SW 1271 (cell line): ENCODE measurements around the gene OBSCN.

Source experiments
- DNase-seq, 2 experiments: peaks; one replicate each; lab custom pipeline; 2025; lab: John Stamatoyannopoulos, UW

OBSCN gene

DNA sequence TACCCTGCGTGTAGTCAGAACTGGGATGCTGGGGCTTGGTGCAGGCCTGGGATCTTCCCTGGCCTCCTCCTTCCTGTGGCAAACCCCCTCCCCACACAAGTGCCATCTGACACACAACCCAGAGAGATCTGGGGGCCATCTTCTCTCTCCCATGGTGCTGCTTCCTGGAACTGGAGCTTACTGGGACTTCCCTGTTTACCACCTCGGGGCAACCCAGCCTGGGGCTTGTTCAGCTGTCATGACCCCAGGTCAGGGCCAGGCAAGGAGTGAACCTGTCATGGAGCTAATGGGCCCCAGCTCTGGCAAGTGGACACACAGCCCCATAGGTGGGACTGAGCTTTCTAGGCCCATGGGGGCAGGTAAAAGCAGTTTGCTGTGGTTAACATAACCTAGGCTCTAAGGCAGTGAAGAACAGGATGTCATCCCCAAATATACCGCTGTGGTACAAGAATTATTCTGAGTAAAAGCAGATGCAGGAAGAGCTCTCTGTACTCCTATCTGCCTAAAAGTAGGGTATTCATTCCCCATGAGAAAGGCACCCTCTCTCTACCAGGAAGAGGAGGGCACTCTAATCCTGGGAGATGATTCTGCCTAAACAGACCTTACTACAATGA, 196.4 kb downstream of the OBSCN start:
- DNase-seq = no peak

- DNase-seq = no peak
Measured at GRCh38 chr1:228405200-228405978, 197.5 kb downstream of the OBSCN start.

GRCh38 chr1:228405979-228406228, 198.1 kb downstream of the OBSCN start:
- no peak for DNase-seq

DNA sequence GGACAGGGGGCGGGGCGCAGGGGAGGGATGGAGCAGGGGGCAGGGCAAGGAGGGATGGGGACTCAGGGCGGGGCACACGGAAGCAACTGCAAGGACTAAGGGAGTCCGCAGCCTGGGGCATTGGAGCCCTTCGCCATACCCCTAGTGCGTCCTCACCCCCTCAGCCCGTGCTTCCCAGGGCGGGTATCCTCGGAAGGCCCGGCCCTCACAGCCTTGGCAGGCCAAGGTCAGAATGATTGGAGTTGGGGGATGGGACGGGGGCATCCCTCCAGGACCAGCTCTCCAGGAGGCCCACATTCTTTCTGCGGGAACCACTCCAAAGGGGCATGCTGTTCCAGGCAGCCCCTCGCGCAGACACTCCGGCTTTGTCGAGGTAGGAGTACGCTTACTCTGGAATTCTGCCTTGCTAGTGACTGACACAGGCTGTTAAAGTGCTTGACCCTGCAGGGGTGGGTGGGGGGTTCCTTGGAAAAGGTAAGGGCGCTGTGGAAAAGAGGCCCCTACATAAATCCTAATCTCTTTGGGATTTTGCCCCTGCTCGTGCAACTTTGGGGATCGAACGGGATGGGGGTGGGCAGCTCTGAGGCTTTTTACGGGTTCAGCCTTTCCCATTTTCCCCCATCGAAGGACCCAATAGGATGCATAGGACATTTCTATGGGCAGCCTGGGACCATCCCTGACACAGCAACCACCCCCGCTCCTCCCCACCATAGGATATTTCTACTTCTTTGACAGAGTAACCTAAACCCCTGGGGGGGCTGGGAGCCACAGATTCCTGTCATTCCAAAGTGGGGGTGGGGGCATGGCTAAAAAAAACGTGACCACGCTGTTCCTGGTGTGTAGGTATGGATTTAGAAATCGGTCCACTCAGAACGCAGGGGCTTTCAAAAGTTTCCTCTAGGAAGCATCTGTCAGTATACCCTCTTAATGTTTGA, 199.5 kb downstream of the OBSCN start:
- DNase-seq = no peak

DNA sequence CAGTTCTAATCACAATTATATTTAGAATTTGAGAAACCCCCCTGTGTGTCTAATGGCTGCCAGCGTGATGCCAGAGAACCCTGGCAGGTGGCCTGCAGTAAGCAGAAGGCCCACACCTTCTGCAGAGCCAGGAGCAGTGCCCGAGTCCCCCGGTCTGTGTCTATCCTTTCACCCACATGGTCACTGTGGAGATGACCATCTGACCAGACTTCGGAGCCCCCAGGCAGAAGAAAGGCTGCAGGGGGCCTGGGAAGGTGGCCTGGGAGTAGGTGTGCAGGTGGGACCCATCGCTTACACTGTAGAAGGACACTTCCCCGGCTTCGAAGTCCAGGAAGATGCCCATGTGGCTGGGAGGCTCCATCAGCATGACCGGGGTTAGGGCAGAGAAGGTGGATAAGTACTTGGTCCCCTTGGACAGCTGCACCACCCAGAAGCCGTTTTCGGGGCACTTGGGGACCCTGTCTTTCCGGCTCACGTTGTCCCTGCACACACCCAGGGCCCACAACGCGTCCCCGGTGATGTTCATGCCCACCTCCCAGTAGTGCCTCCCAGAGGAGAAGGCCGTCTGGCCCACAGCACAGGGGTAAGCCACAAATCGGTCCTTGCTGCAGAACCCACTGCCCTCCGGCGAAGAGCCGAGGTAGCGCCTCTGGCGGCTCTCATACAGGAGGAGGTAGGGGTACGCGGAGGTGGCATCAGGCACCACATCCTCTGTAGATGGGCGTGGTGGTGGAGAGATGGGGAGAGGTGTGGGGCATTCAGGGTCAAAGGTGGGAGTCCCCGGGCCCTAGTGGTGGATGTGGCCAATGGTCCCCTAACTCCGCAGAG, 200.4 kb downstream of the OBSCN start:
- no peak for DNase-seq

DNA sequence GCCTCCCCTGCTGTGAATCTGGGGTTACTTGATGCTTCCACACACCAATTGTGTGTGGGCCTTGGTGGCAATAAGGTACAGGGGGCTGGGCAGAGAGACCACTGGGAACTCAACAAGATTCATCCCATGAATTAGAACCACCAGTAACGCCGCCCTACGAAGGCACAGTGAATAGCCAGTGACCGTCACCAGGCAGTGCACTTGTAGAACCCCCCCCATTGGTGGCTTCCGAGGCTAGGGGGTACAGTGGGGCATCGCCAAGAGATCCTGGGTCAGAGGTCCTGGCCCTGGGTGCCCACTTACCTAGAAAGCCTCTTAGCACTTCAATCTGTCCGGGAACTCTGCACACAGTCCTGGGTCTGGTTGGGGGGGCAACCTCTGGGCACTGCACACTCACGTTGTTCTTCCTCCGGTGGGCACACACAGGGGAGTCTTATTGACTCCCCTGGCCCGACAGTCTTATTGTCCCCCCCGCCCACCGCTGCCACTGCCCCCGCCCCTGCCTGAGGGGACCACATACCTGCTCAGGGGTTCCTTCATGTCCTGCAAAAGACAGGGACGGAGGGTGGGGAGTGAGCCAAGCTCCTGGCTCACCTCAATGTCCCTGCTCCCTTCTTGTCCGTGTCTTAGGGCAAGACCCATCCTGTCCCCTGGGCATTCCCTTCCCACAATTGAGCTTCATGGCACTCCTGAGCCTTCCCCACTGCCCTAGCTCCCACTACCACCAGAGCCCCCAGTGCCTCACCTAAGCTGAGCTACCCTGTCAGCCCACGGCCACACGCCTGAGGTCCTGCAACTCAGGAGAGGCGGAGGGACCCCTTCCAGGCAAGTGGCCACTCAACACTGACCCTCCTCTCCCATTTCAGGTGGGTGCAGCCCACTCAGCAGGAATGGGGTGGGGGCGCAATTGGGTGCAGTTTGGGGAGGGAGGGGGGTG, 201.3 kb downstream of the OBSCN start:
- DNase-seq = no peak

DNA sequence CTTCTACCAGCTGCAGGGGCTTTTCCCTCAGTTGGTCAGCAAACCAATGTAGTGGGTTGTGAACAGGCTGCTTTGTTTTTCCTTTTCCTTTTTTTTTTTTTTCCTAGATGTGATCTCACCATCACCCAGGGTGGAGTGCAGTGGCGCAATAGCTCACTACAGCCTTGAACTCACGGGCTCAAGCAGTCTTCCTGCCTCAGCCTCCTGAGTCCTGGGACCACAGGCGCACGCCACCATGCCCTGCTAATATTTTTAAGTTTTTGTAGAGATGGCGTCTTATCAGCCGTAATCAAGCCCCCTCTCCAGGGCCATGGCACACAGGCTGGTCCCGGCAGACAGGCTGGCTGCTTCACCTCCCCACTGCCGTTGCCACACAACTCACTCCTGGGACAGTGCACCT, 202.2 kb downstream of the OBSCN start:
- DNase-seq = no peak

DNA sequence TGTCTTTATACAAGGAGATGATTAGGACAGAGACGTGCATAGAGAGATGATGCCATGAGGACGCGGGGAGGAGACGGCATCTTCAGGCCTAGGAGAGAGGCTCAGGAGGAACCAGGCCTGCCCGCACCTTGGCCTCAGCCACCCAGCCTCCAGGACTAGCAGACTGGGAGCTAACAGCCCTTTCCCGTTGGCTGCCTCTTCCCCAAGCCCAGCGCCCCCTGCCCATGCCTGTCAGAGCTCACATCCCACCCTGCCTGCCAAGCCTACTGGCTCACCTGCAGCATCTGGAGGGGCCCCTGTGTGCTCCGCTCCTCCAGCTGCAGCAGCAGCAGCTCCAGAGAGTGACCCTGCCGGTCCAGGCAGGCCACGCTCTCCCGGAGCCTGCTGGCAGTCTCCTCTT, 202.8 kb downstream of the OBSCN start:
- DNase-seq = no peak

GRCh38 chr1:228411121-228411520, 203.3 kb downstream of the OBSCN start:
- DNase-seq = no peak

DNA sequence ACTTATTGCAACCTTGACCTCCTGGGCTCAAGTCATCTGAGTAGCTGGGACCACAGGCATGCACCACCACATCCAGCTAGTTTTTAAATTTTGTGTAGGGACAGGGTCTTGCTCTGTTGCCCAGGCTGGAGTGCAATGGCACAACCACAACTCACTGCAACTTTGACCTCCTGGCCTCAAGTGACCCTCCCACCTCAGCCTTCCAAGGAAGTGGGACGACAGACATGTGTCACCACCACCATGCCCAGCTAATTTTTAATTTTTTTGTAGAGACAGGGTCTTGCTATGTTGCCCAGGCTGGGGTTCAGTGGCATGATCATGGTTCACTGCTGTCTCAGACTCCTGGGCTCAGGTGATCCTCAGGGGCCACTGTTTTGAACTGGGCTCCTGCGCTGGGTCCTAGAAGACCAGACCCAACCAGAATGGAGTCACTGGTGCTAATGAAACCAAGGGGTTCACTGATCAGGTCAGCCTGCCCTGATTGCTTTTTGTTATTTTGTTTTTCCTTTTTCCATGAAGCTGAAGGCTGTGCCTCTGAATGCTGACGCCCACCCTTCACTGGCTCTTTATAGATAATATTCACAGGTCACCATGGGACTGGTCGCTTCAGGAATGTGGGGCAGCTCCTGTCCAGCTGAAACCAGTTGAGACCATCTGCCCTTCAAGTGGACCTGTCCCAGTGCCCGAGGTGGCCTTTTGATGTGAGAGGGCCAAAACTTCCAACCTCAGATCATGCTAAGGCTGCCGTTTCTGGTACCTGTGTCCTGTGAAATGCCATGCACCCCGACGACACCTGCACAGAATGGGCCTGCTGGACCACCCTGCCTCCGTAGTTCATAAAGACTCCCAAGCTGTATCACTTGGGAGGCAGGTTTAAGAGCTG, 203.9 kb downstream of the OBSCN start:
- DNase-seq = no peak

- DNase-seq = no peak
Measured at GRCh38 chr1:228413241-228414010, 205.6 kb downstream of the OBSCN start.

- no peak for DNase-seq
Measured at GRCh38 chr1:228414511-228415211, 206.8 kb downstream of the OBSCN start.

DNA sequence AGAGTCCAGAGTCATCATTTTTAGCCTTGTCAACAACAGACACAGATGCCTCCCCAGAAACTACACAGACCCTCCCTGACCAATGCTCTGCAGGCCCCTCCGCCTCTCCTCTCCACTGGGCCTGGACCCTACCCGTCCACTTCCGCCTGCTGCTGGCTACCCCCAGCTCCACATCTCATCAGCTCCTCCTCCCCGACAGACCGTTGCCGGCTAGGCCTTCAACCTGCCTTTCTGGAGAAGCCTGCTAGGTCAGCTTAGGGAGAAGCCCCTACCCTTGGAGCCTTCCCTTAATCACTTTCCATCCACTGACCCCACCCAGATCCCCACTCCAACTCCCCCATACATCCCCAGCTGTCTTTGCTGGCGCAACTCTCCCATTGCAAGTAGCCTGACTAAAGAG, 207.4 kb downstream of the OBSCN start:
- DNase-seq = no peak

DNA sequence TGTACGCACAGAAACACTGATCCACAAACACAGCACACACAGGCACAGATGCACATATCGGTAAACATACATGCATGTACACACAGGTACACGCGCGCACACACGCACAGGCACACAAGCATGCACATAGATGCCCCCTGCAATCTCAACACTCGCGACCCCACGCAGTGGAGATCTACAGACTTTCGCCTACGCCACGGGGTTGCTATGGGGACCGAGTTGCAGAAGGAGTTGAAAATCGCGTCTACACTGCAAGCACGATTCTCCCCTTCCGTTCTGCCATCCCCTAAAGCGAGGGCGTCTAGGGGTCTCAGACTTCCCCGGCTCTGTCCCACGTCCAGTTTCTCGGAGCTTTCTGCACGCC, 208.0 kb downstream of the OBSCN start:
- no peak for DNase-seq

DNA sequence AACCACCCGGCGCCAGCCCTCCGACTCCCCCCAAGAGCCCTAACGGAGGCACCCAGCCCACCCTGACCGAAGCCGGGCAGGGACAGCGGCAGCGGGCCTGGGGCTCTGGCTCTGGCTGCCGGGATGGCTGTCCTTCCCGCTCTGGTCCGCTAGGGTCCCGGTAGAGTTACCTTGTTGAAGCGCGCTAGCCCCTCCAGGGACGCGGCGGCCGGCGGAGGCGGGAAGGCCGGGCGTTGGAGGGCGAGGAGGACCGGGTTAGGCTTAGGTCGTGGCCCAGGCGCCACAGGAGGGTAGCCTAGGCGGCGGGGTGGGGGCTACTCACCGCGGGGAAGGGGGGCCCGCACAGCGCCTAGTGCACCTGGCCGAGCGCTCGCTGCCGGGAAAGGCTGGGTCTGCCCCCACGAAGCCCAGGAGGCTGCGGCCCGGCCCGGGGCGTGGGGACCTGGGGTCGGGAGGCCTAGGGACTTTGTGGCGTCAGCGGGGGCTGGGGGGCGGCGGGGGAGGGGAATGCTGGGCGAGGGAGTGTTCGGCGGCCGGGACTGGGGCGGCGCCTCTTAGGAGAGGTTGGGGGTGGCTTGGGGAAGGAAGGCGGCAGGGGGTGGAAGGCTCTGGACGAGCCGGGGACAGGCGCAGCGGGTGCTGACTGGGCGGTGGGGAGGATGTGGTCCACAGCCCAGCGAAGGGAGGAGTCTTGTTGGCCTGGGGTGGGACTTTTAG, 208.5 kb downstream of the OBSCN start, which contains the start of gene TRIM17:
TRIM17 (minus strand) TSS at position 645 of the 717 bp plus-strand sequence. CDS start 1,789 bp downstream, outside the sequence.
- DNase-seq = no peak

GRCh38 chr1:228417061-228417460, 209.2 kb downstream of the OBSCN start:
- DNase-seq = no peak

DNA sequence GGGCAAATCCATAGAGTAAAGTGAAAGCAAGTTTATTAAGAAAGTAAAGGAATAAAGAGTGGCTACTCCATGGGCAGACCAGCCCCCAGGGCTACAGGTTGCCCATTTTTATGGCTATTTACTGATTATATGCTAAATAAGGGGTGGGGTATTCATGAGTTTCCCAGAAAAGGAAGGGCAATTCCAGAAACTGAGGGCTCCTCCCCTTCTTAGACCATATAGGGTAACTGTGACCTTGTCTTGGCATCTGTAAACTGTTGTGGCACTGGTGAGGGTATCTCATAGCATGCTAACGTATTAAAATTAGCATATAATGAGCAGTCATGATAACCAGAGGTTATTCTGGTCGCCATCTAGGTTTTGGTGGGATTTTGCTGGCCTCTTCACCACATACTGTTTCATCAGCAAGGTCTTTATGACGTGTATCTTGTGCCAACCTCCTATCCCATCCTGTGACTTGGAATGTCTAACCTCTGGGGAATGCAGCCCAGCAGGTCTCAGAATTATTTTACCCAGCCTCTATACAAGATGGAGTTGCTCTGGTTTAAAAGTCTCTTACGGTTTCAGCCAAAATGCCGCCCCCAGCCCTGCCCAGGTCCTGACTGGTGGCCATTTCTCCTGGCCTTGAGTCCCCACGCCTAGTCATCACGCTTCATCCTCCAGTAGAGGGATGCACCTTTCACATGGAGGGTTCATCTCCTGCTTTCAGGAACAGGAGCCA, 209.8 kb downstream of the OBSCN start:
- DNase-seq = no peak
